GM12892 (cell line): ENCODE measurements around the gene LRPAP1.
"Not testable (repeated sequence)": the region's sequence is repeated elsewhere in the genome, so short reads cannot be mapped to it uniquely, and the experiment has no call there.

Experiments
- POLR2A ChIP-seq: IDR thresholded peaks from 2 replicates; pipeline ENCODE4 v1.6.1; 2011; ENCODE audit warnings: low read depth, low read length, control low read depth
- POLR2AphosphoS5 ChIP-seq: IDR thresholded peaks from 2 replicates; pipeline ENCODE4 v1.6.1; 2011; ENCODE audit warnings: low read depth, low read length, control low read depth
- TAF1 ChIP-seq: IDR thresholded peaks from 2 replicates; pipeline ENCODE4 v1.6.1; 2011; ENCODE audit warnings: low read depth, mild to moderate bottlenecking, control low read depth, low read length, borderline replicate concordance

DNA sequence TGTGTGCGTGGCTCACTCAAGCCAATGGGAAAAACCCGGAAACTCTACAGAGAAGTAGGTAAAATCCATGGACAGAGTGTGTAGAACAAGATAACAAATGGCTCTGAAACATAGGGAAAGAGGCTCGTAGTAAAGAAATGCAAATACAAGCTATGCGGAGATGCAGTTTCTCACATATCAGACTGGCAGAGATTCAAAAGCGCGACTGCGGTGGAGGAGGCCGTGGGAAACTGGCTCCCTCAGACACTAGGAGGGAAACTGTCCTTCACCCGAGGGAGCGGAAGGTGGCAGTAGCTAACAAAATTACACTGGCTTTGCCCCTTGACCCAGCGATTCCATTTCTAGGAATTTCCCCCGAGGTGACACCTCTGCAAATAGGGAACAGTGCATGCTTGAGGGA, 34.1 kb upstream of the LRPAP1 start:
- not testable (repeated sequence) for TF ChIP-seq POLR2A, POLR2AphosphoS5, TAF1
